Endodermal cell (in vitro differentiated cells): ENCODE results near the gene IPP. TPM values are rescaled to one million over a fixed set of nuclear protein-coding genes. Genes with fewer than 3 reads are reported as not detected.
A peak's percentile ranks its signal among the peaks of the same experiment; 100 is the strongest.
"Not testable (repeated sequence)": the region's sequence is repeated elsewhere in the genome, so short reads cannot be mapped to it uniquely, and the experiment has no call there.

Experiments used
- DNase-seq: peaks from one replicate; pipeline ENCODE4 v3.0.0-alpha.2; 2017
- H3K27ac ChIP-seq: 2 replicates; pipeline ENCODE4 v1.5.1; 2013; ENCODE audit warnings: mild to moderate bottlenecking, low read depth, low read length, moderate library complexity
- H3K27me3 ChIP-seq: 2 replicates; pipeline ENCODE4 v1.6.1; 2013; ENCODE audit warnings: mild to moderate bottlenecking, low read length, moderate library complexity; ENCODE audit not compliant: insufficient read depth, control insufficient read depth, poor library complexity, severe bottlenecking
- H3K36me3 ChIP-seq: 2 replicates; pipeline ENCODE4 v1.7.0; 2013; ENCODE audit warnings: mild to moderate bottlenecking, low read length, moderate library complexity; ENCODE audit not compliant: control insufficient read depth, insufficient read depth
- H3K4me1 ChIP-seq: one replicate; pipeline ENCODE4 v1.7.0; 2013; ENCODE audit warnings: low read length; ENCODE audit not compliant: control insufficient read depth, insufficient read depth
- H3K4me3 ChIP-seq: 2 replicates; pipeline ENCODE4 v1.5.1; 2013; ENCODE audit warnings: mild to moderate bottlenecking, low read length, moderate library complexity
- H3K9ac ChIP-seq: 2 replicates; pipeline ENCODE4 v1.6.1; 2013; ENCODE audit warnings: mild to moderate bottlenecking, low read length, moderate library complexity; ENCODE audit not compliant: poor library complexity, severe bottlenecking; ENCODE audit errors: extremely low read depth
- H3K9me3 ChIP-seq: 2 replicates; pipeline ENCODE4 v1.6.1; 2013; ENCODE audit warnings: mild to moderate bottlenecking, low read length, moderate library complexity; ENCODE audit not compliant: control insufficient read depth
- H3K27ac Mint-ChIP-seq: 2 replicates; pipeline ENCODE4 v1.8.0; 2020; ENCODE audit warnings: mixed read lengths
- H3K27me3 Mint-ChIP-seq: 2 replicates; pipeline ENCODE4 v1.8.0; 2021; ENCODE audit warnings: mild to moderate bottlenecking, mixed read lengths; ENCODE audit not compliant: insufficient read depth
- H3K36me3 Mint-ChIP-seq: 2 replicates; pipeline ENCODE4 v1.8.0; 2020; ENCODE audit warnings: low read depth, mixed read lengths
- H3K4me1 Mint-ChIP-seq: 2 replicates; pipeline ENCODE4 v1.8.0; 2020; ENCODE audit warnings: mixed read lengths
- H3K4me3 Mint-ChIP-seq: 2 replicates; pipeline ENCODE4 v1.8.0; 2020; ENCODE audit warnings: mild to moderate bottlenecking, moderate library complexity, mixed read lengths
- H3K9me3 Mint-ChIP-seq: 2 replicates; pipeline ENCODE4 v1.8.0; 2020; ENCODE audit warnings: mild to moderate bottlenecking, mixed read lengths
- CTCF ChIP-seq: fragments of 200-600 bp; sonication (generic); conservative IDR thresholded peaks from 2 replicates; pipeline ENCODE4 v1.5.0; 2021; ENCODE audit warnings: antibody characterized with exemption, mild to moderate bottlenecking
- WGBS, 2 experiments: methylation state at CpG; one replicate each; pipeline versions ENCODE4 v1.1.5 to v1.1.7; 2013; ENCODE audit warnings: missing lambda C conversion rate in 2 of 2, mixed read lengths in 1 of 2; ENCODE audit not compliant: insufficient coverage in 1 of 2, insufficient read length in 1 of 2; 5-methylcytosine and 5-hydroxymethylcytosine counted together
- total RNA-seq, 2 donors: library from RNA; stranded (reverse); fragmentation: NEBNext Ultra II Directional in 1 of 2; extraction: Animal tissue kit (Norgen Biotek cat#: 25700) in 1 of 2; gene quantifications; 2 replicates in 1 of 2; 3 replicates in 1 of 2; pipeline ENCODE4 v1.2.1, GENCODE V29; 2021

IPP gene
- total RNA-seq, 2 donors from 2014 or later: 14.9 to 18.6 TPM

DNA sequence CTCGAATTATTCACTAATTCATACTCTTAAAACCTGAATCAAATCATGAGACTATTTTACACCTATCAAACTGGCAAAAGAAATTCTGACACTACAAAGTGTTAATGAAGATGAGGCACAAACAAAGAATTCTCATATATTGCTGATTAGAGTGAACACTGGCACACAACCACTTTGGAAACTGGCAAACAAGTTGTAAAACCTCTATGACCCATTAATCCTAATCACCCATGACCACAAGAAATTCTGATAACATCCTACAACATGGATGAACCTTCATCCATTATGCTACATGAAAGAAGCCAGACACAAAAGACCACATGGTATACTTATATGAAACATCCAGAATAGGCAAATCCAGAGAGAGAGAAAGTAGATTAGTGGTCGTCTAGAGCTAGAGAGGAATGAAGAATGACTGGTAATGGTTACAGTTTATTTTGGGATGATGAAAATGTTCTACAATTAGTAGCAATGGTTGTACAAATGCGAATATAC is 72.7 kb downstream of the IPP start:
- Histone ChIP-seq H3K4me1 (peaks cover 4% of the 10 kb centered on the region), H3K27ac (no peak overlapping the region), H3K27me3 (no peaks in the 10 kb centered on the region), H3K9ac (no peak overlapping the region), H3K4me3 (no peak overlapping the region), H3K36me3 (peaks cover 12% of the 10 kb centered on the region), H3K9me3 (no peaks in the 10 kb centered on the region)
- H3K36me3 Mint-ChIP-seq: peaks cover 5% of the 10 kb centered on the region
- no peak overlapping the region for H3K4me3 Mint-ChIP-seq
- 80 to 83% methylated on average over 1 to 2 of the region's 3 CpGs for WGBS, 2 experiments
- DNase-seq: no peak
- no peak for TF ChIP-seq CTCF
- H3K27ac Mint-ChIP-seq: no peak overlapping the region
- no peaks in the 10 kb centered on the region for H3K9me3 Mint-ChIP-seq
- no peaks in the 10 kb centered on the region for H3K27me3 Mint-ChIP-seq
- peaks cover 41% of the 10 kb centered on the region for H3K4me1 Mint-ChIP-seq

DNA sequence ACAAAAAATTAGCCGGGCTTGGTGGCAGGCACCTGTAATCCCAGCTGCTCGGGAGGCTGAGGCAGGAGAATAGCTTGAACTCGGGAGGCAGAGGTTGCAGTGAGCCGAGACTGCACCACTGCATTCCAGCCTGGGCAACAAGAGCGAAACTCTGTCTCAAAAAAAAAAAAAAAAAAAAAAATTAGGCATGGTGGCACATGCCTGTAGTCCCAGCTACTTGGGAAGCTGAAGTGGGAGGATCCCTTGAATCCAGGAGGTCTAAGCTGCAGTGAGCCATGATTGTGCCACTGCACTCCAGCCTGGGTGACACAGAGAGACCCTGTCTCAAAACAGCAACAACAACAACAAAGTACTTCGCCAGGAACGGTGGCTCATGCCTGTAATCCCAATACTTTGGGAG is 73.9 kb downstream of the IPP start:
- H3K9ac ChIP-seq, H3K4me3 ChIP-seq, H3K9me3 ChIP-seq, H3K27ac ChIP-seq, H3K9me3 Mint-ChIP-seq, H3K27me3 Mint-ChIP-seq, DNase-seq, H3K4me3 Mint-ChIP-seq, H3K4me1 ChIP-seq, H3K36me3 Mint-ChIP-seq, H3K27me3 ChIP-seq: not testable (repeated sequence)
- peaks cover 12% of the 10 kb centered on the region for H3K36me3 ChIP-seq
- WGBS, 2 experiments: 93 to 95% methylated on average over 2 to 7 of the region's 7 CpGs
- H3K4me1 Mint-ChIP-seq: peaks cover 31% of the 10 kb centered on the region
- H3K27ac Mint-ChIP-seq: peak overlapping the region; percentile 79

DNA sequence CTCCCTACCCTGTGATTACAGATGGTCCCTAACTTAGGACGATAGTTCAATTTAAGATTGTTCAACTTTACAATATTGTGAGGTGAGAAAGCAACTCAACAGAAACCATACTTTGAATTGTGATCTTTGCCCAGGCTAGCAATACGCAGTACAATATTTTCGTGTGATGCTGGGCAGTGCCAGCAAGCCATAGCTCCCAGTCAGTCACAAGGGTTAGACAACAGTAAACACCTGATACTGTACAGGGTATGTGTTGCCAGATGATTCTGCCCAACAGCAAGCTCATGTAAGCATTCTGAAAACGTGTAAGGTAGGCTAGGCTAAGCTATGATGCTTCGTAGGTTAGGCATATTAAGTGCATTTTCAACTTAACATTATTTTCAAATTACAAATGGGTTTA is 76.0 kb downstream of the IPP start:
- no peak overlapping the region for H3K9ac ChIP-seq
- no peaks in the 10 kb centered on the region for H3K27me3 Mint-ChIP-seq
- no peak overlapping the region for H3K4me3 Mint-ChIP-seq
- peaks cover 27% of the 10 kb centered on the region for H3K4me1 Mint-ChIP-seq
- 88 to 96% methylated on average over 4 to 5 of the region's 5 CpGs for WGBS, 2 experiments
- H3K36me3 Mint-ChIP-seq: peaks cover 12% of the 10 kb centered on the region
- H3K27ac ChIP-seq: no peak overlapping the region
- no peaks in the 10 kb centered on the region for H3K27me3 ChIP-seq
- H3K9me3 ChIP-seq: no peaks in the 10 kb centered on the region
- H3K9me3 Mint-ChIP-seq: no peaks in the 10 kb centered on the region
- peaks cover 17% of the 10 kb centered on the region for H3K36me3 ChIP-seq
- no peaks in the 10 kb centered on the region for H3K4me1 ChIP-seq
- H3K4me3 ChIP-seq: no peak overlapping the region
- DNase-seq: no peak
- no peak overlapping the region for H3K27ac Mint-ChIP-seq
- TF ChIP-seq CTCF: no peak

DNA sequence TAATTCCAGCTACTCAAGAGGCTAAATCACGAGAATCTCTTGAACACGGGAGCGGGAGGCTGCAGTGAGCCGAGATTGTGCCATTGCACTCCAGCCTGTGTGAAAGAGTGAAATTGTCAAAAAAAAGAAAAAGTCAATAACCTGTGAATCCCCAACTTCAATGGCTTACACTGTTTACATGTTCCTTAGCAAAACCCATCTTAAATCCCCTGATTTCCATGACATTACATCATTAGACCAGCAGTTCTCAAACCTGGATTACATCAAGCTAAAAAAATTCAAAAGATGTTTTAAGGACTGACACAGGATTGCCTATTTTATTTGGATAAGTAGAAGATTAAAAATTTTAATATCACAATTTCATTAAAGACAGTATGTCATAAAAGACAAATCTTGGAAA is 76.5 kb downstream of the IPP start:
- Mint-ChIP-seq H3K27me3 (no peaks in the 10 kb centered on the region), H3K4me1 (peaks cover 22% of the 10 kb centered on the region), H3K4me3 (no peak overlapping the region), H3K9me3 (no peaks in the 10 kb centered on the region), H3K27ac (peak overlapping the region; percentile 38), H3K36me3 (peaks cover 12% of the 10 kb centered on the region)
- Histone ChIP-seq H3K9ac (no peak overlapping the region), H3K4me3 (no peak overlapping the region), H3K4me1 (no peaks in the 10 kb centered on the region), H3K9me3 (no peaks in the 10 kb centered on the region), H3K27me3 (no peaks in the 10 kb centered on the region), H3K27ac (no peak overlapping the region), H3K36me3 (peaks cover 17% of the 10 kb centered on the region)
- 94 to 100% methylated on average over 3 to 4 of the region's 4 CpGs for WGBS, 2 experiments
- TF ChIP-seq CTCF: no peak
- no peak for DNase-seq
